Activated naive CD8-positive, alpha-beta T cell treated with anti-CD3 and anti-CD28 coated beads, Interleukin-2, amount 10 ng/mL, durations not matched to agents 7 days and 5 days (primary cell): ENCODE measurements around the gene ATG9B. TPM values are rescaled to one million over a fixed set of nuclear protein-coding genes. Genes with fewer than 3 reads are reported as not detected.

Experiments used
- ATAC-seq: fragments of 150-1000 bp; cut with Tn5 transposase; one replicate; pipeline ENCODE4 v1.10.0; 2021; ENCODE audit warnings: low read depth, moderate library complexity
- POLR2A ChIA-PET: fragments of 350-600 bp; sonication (Branson Sonifier 250); formaldehyde crosslinking; loops from one replicate; lab custom pipeline; 2021; ENCODE audit warnings: antibody characterized with exemption; lab: Charles Lee
- DNase-seq: peaks from one replicate; pipeline ENCODE4 v3.0.0; 2021
- H3K27ac Mint-ChIP-seq: one replicate; pipeline ENCODE4 v1.8.0; 2022; ENCODE audit warnings: mild to moderate bottlenecking, mixed read lengths
- H3K27me3 Mint-ChIP-seq: one replicate; pipeline ENCODE4 v1.8.0; 2022; ENCODE audit warnings: mild to moderate bottlenecking, moderate library complexity, mixed read lengths
- H3K36me3 Mint-ChIP-seq: one replicate; pipeline ENCODE4 v1.8.0; 2021; ENCODE audit warnings: mild to moderate bottlenecking, mixed read lengths
- H3K4me1 Mint-ChIP-seq: one replicate; pipeline ENCODE4 v1.8.0; 2021; ENCODE audit warnings: mixed read lengths
- H3K4me3 Mint-ChIP-seq: one replicate; pipeline ENCODE4 v1.8.0; 2022; ENCODE audit warnings: mild to moderate bottlenecking, moderate library complexity, mixed read lengths
- H3K9me3 Mint-ChIP-seq: one replicate; pipeline ENCODE4 v1.8.0; 2021; ENCODE audit warnings: mixed read lengths
- total RNA-seq, 2 experiments: library from RNA; stranded (reverse); gene quantifications; one replicate each; pipeline ENCODE4 v1.2.3, GENCODE V29; 2021

The ATG9B gene
- total RNA-seq, 2 experiments from 2014 or later, result 11.1 to 11.6 TPM

DNA sequence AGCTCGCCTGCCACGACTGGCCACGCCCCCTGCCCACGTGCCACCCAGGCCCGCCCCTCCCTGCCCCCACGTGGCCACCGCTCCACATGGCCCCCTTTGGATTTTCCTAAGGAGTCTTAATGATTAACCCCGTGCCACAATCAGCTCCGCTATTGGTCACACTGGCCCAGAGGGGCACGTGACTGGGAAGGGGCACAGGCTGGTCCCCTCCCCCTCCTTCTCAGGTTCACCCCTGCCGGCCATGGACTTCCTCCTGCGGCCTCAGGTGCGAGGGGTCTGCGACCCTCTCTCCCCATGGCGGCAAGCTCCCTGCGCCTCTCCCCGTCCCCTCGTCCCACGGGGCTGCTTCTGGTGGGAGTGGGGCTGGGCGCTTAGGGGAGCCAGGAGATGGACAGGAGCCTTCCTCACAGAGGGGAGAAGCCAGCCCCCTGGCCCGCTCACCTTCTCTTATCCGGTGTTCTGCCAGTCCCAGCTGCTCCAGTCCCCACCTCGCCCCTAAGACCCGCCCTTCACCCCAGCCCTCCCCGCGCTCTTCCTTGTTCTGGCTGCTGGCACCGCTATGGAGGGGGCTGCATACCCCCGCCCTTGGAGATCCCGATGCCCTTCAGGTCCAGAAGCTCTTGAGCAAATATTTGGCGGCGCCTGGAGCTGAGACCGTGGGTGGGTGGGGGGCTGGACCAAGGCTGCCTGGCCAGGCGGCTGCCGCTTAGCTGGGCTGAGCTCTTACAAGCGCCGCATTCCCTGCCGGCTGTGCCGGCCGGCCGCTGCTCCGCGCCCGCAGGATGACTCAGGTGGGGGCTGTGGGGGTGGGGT is 38.3 kb upstream of the ATG9B start:
- Mint-ChIP-seq H3K9me3 (no peaks in the 10 kb centered on the region), H3K27me3 (no peaks in the 10 kb centered on the region), H3K4me1 (peaks cover 20% of the 10 kb centered on the region), H3K36me3 (peaks cover 8% of the 10 kb centered on the region), H3K27ac (no peak overlapping the region), H3K4me3 (no peak overlapping the region)
- no peak for DNase-seq
- POLR2A ChIA-PET, result interaction anchor here (0.6 kb wide), 1 partner anchor 24 kb away, joined by 3 read pairs; no protein-coding TSS in a partner anchor
- no peak for ATAC-seq

DNA sequence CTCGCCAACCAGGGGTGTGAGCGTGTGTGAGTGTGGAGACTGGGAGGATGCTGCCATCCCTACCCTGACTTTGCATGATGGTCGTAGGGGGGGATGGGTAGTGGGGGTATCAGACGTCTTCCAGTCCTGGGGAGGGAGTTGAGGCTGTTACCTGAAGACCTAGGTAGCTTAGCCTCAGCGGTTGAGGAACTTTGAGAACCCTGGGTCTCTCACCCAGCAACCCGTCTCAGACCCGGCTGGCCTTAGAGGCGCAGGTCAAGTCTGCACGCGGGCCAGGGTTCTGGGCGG is 37.8 kb upstream of the ATG9B start:
- Mint-ChIP-seq H3K27me3 (no peaks in the 10 kb centered on the region), H3K36me3 (peaks cover 10% of the 10 kb centered on the region), H3K4me1 (peaks cover 24% of the 10 kb centered on the region), H3K27ac (no peak overlapping the region), H3K4me3 (no peak overlapping the region), H3K9me3 (no peaks in the 10 kb centered on the region)
- ATAC-seq (no peak), DNase-seq (no peak)
- POLR2A ChIA-PET, result interaction anchor here (2.6 kb wide), 1 partner anchor 16 kb away, joined by 7 read pairs; no protein-coding TSS in a partner anchor

DNA sequence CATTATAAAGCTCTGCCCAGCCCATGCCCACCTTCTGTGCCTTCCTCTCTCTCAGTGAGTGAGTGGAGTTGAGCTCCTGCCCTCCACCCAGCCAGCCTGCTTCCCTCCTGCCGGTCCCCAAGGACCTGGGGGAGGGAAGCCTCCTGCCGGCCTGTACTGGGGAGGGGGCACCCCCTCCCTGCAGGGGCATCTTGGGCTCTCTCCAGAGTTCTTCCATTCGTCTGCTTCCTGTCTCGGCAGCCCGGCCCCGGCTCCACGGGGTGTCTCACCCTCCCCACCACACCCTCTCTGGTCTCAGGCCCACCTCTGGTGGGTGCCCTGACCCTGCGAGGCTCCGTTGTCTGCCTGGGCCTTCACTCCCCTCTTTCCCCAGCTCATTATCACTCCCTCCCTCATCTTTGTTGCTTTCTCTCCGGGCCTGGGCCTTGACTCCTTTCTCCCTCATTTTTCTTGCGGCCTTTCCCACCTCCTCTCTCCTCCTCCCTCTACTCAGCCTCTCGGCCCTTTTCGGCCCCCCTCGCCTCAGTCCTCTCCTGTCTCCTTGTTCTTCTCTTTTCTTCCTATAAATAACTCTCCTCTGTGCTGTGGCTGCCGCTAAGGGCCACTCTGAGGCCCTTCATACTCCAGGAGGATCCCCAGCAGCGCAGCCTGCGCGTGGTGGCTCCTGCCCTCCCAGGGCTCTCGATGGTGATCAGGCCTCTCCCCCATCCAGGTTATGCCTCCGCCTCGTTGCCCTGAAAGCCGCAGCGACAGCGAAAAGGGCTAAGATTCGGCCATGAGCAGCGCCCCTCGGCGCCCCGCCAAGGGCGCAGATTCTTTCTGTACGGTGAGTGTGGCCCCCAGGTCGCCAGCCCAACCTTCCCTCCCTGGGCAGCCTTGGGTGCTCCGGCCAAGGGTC is 37.2 kb upstream of the ATG9B start:
- Mint-ChIP-seq H3K4me1 (peaks cover 28% of the 10 kb centered on the region), H3K27me3 (no peaks in the 10 kb centered on the region), H3K4me3 (peak overlapping the region; percentile 98), H3K36me3 (peaks cover 8% of the 10 kb centered on the region), H3K27ac (peak overlapping the region; percentile 69), H3K9me3 (no peaks in the 10 kb centered on the region)
- POLR2A ChIA-PET, result interaction anchor here (1.1 to 4.1 kb wide), 3 partner anchors 16 to 166 kb away, joined by 3 to 32 read pairs (median 7); partner anchors contain the start of genes FASTK and TMUB1
- DNase-seq (no peak), ATAC-seq (no peak)

DNA sequence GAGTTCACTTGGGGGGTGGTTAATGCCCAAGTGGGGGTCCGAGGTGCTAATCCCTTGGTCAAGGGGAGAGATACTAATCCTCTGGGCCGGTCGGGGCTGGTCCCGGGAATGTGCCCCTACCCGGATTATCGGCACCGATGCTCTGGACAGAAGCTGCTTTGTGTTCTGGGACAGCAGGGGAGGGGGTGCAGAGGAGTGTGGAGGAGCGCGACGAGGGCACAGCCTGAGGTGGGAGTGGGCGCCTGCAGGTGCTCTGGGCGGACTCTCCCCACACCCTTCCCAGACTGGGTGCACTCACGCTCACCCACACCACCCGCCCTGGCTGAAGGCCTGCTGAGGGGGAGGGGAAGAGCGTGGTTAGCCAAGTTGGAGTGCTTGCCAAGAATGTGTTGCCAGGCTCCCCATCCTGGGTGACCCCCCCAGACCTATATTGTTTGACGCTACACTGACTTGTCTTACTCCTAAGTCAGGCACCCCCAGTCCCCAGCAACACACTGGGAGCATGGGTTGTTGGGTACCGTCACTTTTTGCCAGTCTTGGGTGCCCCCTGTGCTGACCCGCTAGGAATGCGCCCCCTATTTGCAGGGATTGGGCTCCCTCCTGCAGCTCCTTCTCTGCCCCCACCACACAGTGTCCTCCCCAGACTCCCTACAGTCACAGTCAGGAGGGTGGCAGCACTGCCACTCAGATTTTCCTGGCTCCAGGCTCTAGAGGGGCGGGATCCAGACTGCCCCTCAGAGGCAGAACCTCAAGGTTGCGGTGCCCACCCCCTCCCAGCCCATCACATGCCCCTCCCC is 36.3 kb upstream of the ATG9B start:
- peaks cover 8% of the 10 kb centered on the region for H3K36me3 Mint-ChIP-seq
- H3K27me3 Mint-ChIP-seq, result no peaks in the 10 kb centered on the region
- no peaks in the 10 kb centered on the region for H3K9me3 Mint-ChIP-seq
- H3K4me1 Mint-ChIP-seq, result peaks cover 28% of the 10 kb centered on the region
- H3K4me3 Mint-ChIP-seq, result peak overlapping the region; percentile 98
- POLR2A ChIA-PET, result interaction anchor here (1.1 to 4.1 kb wide), 3 partner anchors 17 to 167 kb away, joined by 3 to 32 read pairs (median 7); partner anchors contain the start of genes FASTK and TMUB1
- peak overlapping the region; percentile 69 for H3K27ac Mint-ChIP-seq
- ATAC-seq (no peak), DNase-seq (no peak)

DNA sequence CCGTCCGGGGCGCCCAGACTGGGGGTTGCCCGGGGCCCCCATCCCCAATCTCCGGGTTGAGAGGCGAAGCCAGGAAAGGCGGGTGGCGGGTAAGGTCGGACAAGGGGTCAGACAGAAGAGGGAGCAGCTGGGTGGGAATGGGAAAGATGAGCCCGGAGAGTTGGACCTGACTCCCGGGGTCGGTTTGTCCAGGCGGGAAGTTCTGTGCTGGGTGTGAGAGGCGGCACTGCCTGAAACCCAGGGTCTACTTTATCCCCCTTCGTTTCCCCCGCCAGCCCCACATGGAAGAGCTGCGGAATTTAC is 35.8 kb upstream of the ATG9B start:
- peaks cover 5% of the 10 kb centered on the region for H3K36me3 Mint-ChIP-seq
- no peaks in the 10 kb centered on the region for H3K9me3 Mint-ChIP-seq

DNA sequence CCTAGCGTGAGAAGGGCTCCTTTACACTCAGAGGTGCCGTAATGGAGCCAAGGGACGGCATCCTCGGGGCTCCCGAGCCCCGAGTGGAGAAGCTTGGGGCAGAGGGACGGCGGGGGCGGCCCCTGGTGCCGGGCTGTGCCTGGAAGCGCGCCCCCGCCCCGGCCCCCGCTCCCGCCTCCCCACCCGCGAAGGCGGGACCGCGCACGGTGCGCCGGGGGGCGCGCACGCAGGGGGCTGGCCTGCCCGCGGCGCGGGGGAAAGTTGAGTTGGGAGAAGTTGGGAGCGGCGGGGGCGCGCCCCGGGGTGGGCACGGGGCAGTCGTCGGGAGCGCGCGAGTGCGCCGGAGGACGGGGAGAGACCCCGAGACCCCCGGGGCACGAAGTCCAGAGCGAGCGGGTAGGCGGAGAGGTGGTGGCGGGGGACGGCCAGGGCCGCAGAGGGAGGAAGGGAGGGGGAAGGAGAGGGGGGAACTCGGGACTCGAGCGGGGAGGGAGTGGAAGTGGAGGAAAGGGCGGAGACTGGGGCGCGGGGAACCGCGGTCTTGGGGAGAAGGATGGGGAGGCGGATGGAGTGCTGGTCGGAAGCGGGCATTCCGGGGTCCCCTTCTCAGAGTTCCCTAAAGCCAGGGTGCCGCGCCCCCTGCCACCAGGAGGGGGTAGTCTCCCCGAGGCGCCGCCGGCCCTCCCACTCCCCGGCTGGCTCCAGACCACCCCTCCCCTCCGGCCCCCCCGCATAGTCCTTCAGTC is 35.2 kb upstream of the ATG9B start, which contains the start of gene SLC4A2:
TSS of gene SLC4A2 (plus strand) at position 223 of the 746 bp plus-strand sequence. CDS start 2,399 bp downstream, outside the sequence.
- DNase-seq (peak; percentile 91), ATAC-seq (peak; percentile 8)
- peak within 1 kb of the TSS; percentile 93 for H3K27ac Mint-ChIP-seq
- peaks cover 5% of the 10 kb centered on the region for H3K36me3 Mint-ChIP-seq
- peaks cover 28% of the 10 kb centered on the region for H3K4me1 Mint-ChIP-seq
- POLR2A ChIA-PET, result interaction anchor here (0.9 to 4.1 kb wide), 6 partner anchors 10 to 46 kb away, joined by 4 to 32 read pairs (median 7); partner anchors contain the start of genes ABCB8, FASTK and TMUB1
- H3K4me3 Mint-ChIP-seq, result peak within 1 kb of the TSS; percentile 98
- H3K27me3 Mint-ChIP-seq, result no peaks in the 10 kb centered on the region
- no peaks in the 10 kb centered on the region for H3K9me3 Mint-ChIP-seq

More for the DNA sequence above, 35.8 kb upstream of the ATG9B start:
- DNase-seq (no peak), ATAC-seq (no peak)
- H3K27ac Mint-ChIP-seq, result peak overlapping the region; percentile 67
- peak overlapping the region; percentile 98 for H3K4me3 Mint-ChIP-seq
- POLR2A ChIA-PET, result interaction anchor here (1.1 to 4.1 kb wide), 4 partner anchors 10 to 167 kb away, joined by 3 to 32 read pairs (median 7); partner anchors contain the start of genes FASTK and TMUB1
- H3K4me1 Mint-ChIP-seq, result peaks cover 28% of the 10 kb centered on the region
- no peaks in the 10 kb centered on the region for H3K27me3 Mint-ChIP-seq

DNA sequence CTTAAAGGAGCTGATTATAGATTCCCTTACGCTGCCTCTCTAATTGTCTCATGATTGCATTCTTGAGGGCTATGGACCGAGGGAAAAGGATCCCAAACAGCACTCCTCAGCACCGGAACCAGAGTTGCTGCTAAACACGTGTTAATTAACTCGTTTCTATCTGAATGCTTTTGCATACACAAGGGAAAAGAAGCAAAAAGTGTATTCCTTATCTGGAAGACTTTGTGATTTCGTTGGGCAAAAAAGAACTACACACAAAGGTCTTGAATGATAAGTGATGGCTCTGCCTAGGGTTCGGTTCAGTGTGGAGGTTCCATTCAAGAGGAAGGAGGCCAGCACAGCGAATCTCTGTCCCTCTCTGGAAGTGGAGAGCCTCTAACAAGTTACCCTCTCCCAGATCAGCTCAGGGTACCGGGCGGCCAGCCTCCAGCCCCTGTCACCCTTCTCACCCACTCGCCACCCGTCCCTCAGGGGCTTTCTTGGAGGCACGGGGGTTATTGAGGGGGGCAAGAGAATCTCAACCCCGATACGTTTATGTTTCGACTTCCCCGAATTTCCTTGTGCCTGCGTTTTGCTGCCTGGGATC is 34.6 kb upstream of the ATG9B start:
- no peak for DNase-seq

DNA sequence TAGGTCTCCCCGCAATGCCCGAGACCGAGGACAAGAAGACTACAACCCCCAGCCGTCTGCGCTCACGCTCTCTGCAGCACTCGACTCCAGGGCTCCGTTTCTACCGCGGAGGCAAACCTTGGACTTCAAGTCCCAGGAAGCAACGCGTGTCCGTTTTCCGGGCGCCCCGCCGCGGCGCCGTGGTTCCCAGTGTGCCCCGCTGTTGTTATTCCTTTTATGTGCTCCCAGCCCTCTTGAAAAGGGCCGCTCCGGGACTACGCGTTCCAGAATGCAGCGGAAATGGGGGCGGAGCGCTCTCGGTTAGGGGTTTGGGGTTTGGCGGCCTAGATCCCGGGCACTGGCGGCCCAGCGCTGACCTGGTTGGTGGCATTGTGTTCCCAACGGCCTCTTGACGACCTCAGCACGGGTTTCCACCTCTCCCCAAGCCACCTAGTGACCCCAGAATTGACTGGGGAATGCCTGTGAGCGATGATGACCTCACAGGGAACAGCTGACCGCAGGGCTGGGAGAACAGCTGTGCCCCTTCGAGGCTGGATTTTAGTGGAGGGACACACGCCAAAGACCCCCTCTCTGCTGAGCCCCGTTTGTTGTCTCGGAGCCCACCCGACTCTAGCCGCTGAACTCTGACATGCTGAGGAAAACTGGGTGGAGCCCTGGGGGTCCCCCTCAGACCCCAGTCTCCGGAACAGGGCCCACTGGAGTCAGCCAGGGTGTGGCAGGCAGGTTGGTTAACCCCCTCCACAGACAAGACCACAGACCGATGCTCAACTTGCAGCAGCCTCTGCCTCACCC is 33.9 kb upstream of the ATG9B start:
- peaks cover 30% of the 10 kb centered on the region for H3K4me1 Mint-ChIP-seq
- peak overlapping the region; percentile 98 for H3K4me3 Mint-ChIP-seq
- peaks cover 5% of the 10 kb centered on the region for H3K36me3 Mint-ChIP-seq
- no peaks in the 10 kb centered on the region for H3K9me3 Mint-ChIP-seq
- POLR2A ChIA-PET, result interaction anchor here (0.7 to 4.1 kb wide), 6 partner anchors 8 to 47 kb away, joined by 4 to 32 read pairs (median 6); partner anchors contain the start of genes ABCB8, FASTK and TMUB1
- peak; percentile 94 for ATAC-seq
- H3K27me3 Mint-ChIP-seq, result no peaks in the 10 kb centered on the region
- DNase-seq, result peak; percentile 94
- peak overlapping the region; percentile 93 for H3K27ac Mint-ChIP-seq

More for the DNA sequence above, 34.6 kb upstream of the ATG9B start:
- H3K4me3 Mint-ChIP-seq, result peak overlapping the region; percentile 98
- peak overlapping the region; percentile 93 for H3K27ac Mint-ChIP-seq
- peaks cover 5% of the 10 kb centered on the region for H3K36me3 Mint-ChIP-seq
- H3K27me3 Mint-ChIP-seq, result no peaks in the 10 kb centered on the region
- H3K9me3 Mint-ChIP-seq, result no peaks in the 10 kb centered on the region
- peaks cover 28% of the 10 kb centered on the region for H3K4me1 Mint-ChIP-seq
- ATAC-seq, result no peak
- POLR2A ChIA-PET, result interaction anchor here (0.7 to 4.1 kb wide), 6 partner anchors 9 to 48 kb away, joined by 4 to 32 read pairs (median 6); partner anchors contain the start of genes ABCB8, FASTK and TMUB1

DNA sequence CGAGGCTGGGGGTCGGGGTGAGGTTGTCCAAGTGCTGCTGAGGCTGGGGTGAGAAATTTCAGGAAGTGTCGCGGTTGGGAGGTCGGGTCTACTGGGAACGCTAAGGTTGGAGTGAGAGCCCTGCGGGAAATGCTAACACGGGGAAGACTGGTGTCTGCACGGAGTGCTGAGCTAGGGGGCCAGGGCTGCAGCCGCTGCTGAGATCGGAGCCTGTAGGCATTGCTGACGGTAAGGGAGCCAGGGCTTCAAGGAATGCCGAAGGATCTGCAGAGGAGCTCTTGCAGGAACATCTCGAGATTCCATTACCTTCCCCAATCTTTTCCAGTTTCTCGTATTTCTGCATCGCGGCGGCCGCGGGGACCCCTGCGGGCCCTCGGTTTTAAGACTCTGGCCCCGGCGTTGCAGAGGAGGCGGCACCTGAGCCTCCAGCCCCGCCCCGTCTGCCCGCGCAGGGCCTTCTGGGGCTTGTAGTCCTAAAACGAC is 33.3 kb upstream of the ATG9B start, which contains the start of gene CDK5:
TSS of gene CDK5 (minus strand) at position 392 of the 483 bp plus-strand sequence. CDS start at position 343, 49 bp downstream.
- peak within 1 kb of the TSS; percentile 98 for H3K4me3 Mint-ChIP-seq
- H3K27ac Mint-ChIP-seq, result peak within 1 kb of the TSS; percentile 93
- H3K36me3 Mint-ChIP-seq, result peaks cover 8% of the 10 kb centered on the region
- no peaks in the 10 kb centered on the region for H3K27me3 Mint-ChIP-seq
- ATAC-seq (peak; percentile 8), DNase-seq (no peak)
- POLR2A ChIA-PET, result interaction anchor here (4.1 kb wide), 1 partner anchor 25 kb away, joined by 32 read pairs; the partner anchor contains the start of genes FASTK and TMUB1
- H3K9me3 Mint-ChIP-seq, result no peaks in the 10 kb centered on the region
- H3K4me1 Mint-ChIP-seq, result peaks cover 36% of the 10 kb centered on the region

DNA sequence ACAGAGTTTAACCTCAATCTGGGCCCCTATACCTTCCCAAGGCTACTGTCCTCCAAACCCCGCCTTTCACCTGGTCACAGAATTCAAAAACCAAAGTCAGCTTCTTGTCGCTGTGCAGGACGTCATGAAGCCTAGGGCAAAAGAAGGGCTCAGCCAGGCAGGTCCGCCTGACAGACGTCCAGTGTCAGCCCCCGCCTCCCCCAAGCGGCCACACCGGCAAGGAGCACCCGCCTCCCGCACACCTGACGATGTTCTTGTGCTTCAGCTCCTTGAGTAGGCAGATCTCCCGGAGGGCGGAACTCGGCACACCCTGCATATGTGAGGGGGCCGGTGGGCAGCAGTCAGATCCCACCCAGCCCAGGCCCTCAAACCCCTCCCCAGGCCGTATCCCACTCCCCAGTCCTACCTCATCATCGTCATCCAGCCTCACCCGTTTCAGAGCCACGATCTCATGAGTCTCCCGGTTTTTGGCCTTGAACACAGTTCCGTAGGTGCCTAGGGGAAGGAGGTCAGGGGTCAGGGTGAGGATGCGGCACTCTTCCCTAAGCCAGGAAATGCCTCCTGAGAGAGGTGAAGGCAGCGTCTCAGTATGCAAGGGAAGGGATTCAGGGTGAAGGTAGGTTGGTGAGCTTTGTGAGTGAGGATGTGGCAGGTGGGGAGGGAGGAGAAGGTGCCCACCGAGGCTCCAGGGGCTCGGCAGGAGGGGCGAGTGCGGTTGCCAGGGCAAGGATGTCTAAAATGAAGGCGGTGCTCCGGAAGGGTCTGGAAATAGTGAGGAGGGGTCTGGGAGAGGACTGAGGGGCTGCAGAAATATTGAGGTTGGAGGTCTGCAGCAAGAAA is 32.6 kb upstream of the ATG9B start:
- Mint-ChIP-seq H3K4me1 (peaks cover 36% of the 10 kb centered on the region), H3K27ac (peak overlapping the region; percentile 93), H3K4me3 (peak overlapping the region; percentile 98), H3K36me3 (peaks cover 8% of the 10 kb centered on the region), H3K27me3 (peaks cover under 1% of the 10 kb centered on the region), H3K9me3 (no peaks in the 10 kb centered on the region)
- ATAC-seq (no peak), DNase-seq (no peak)
- POLR2A ChIA-PET, result interaction anchor here (1.6 kb wide), 1 partner anchor 24 kb away, joined by 3 read pairs; the partner anchor contains the start of gene FASTK
